GM12878 (cell line): ENCODE data around the gene GUCA1A. TPM values are rescaled to one million over a fixed set of nuclear protein-coding genes. Genes with fewer than 3 reads are reported as not detected.
"Not testable (repeated sequence)": the region's sequence is repeated elsewhere in the genome, so short reads cannot be mapped to it uniquely, and the experiment has no call there.

Source experiments
- ATAC-seq: fragments of 200-7000 bp; cut with Tn5 transposase; 3 replicates; pipeline ENCODE4 v1.9.1; 2020; ENCODE audit warnings: mild to moderate bottlenecking, moderate library complexity
- BruUV-seq: library from RNA; stranded (reverse); fragments of 400-500 nt; replicated peaks from 2 replicates; lab custom pipeline; 2021; lab: Mats Ljungman, UMichigan
- CTCF ChIA-PET: fragments of 300-600 bp; sonication (Branson Sonifier 250); formaldehyde crosslinking; extraction: SDS; loops from one replicate; lab custom pipeline; 2021; ENCODE audit warnings: inconsistent platforms; lab: Yijun Ruan, JAX
- POLR2A ChIA-PET: fragments of 350-600 bp; formaldehyde crosslinking; extraction: SDS; loops from one replicate; lab custom pipeline; 2021; ENCODE audit warnings: inconsistent platforms; lab: Charles Lee
- RAD21 ChIA-PET: fragments of 300-600 bp; sonication (Branson Sonifier 250); formaldehyde crosslinking; loops from one replicate; lab custom pipeline; 2023; ENCODE audit warnings: antibody characterized with exemption; ENCODE audit not compliant: unreplicated experiment; lab: Charles Lee
- SMC1A ChIA-PET: fragments of 300-600 bp; sonication (Branson Sonifier 250); formaldehyde crosslinking; loops from one replicate; lab custom pipeline; 2023; ENCODE audit not compliant: unreplicated experiment, uncharacterized antibody; lab: Charles Lee
- DNase-seq: peaks from one replicate; pipeline ENCODE4 v3.0.0-alpha.2; 2011; ENCODE audit warnings: low read depth, low spot score
- FAIRE-seq: peaks from 3 replicates; lab custom pipeline; 2011; peaks lifted over from hg19 to GRCh38; lab: Jason Lieb, UNC
- H2AFZ ChIP-seq: 2 replicates; pipeline ENCODE4 v1.6.0; 2011; ENCODE audit warnings: low read depth, low read length, control low read depth; ENCODE audit not compliant: control insufficient read depth
- H3K27ac ChIP-seq: 2 replicates; pipeline ENCODE4 v1.5.1; 2011; ENCODE audit warnings: control low read depth; ENCODE audit not compliant: control insufficient read depth, insufficient read depth
- H3K27me3 ChIP-seq, 2 experiments: replicated peaks in 1 of 2; 2 replicates each; pipeline versions ENCODE4 v1.6.0 to v1.6.1; 2011; ENCODE audit warnings: low read length in 1 of 2; ENCODE audit not compliant: control insufficient read depth in 2 of 2, insufficient read depth in 2 of 2
- H3K36me3 ChIP-seq, 2 experiments: 2 replicates each; pipeline ENCODE4 v1.5.1; 2011; ENCODE audit warnings: low read length in 1 of 2; ENCODE audit not compliant: control insufficient read depth in 2 of 2, insufficient read depth in 2 of 2
- H3K4me1 ChIP-seq: 2 replicates; pipeline ENCODE4 v1.6.1; 2011; ENCODE audit warnings: mild to moderate bottlenecking, low read length, moderate library complexity, mixed read lengths; ENCODE audit not compliant: control insufficient read depth, insufficient read depth
- H3K4me2 ChIP-seq: 2 replicates; pipeline ENCODE4 v1.6.0; 2011; ENCODE audit warnings: control low read depth; ENCODE audit not compliant: control insufficient read depth, insufficient read depth
- H3K4me3 ChIP-seq: fragments of 200-600 bp; sonication (generic); 2 replicates; pipeline ENCODE4 v1.5.1; 2016
- H3K79me2 ChIP-seq: 2 replicates; pipeline ENCODE4 v1.6.0; 2011; ENCODE audit warnings: low read length; ENCODE audit not compliant: control insufficient read depth, insufficient read depth
- H3K9ac ChIP-seq: 2 replicates; pipeline ENCODE4 v1.8.0; 2011; ENCODE audit warnings: low read length, control low read depth, mixed read lengths; ENCODE audit not compliant: control insufficient read depth, insufficient read depth
- H3K9me3 ChIP-seq: replicated peaks from 3 replicates; pipeline ENCODE4 v1.5.1; 2011; ENCODE audit warnings: mild to moderate bottlenecking, low read length; ENCODE audit not compliant: control insufficient read depth, insufficient read depth
- H4K20me1 ChIP-seq: 2 replicates; pipeline ENCODE4 v1.6.0; 2011; ENCODE audit not compliant: control insufficient read depth, insufficient read depth
- CBX5 ChIP-seq: sonication (generic); IDR thresholded peaks from 2 replicates; pipeline ENCODE4 v1.6.1; 2016; ENCODE audit warnings: low read depth, moderate library complexity, mild to moderate bottlenecking, inconsistent platforms
- HDAC2 ChIP-seq: fragments of 200-600 bp; sonication (generic); IDR thresholded peaks from 2 replicates; pipeline ENCODE4 v1.6.1; 2017
- NFXL1 ChIP-seq: fragments of 450-650 bp; IDR thresholded peaks from 2 replicates; pipeline ENCODE4 v1.6.1; 2017; ENCODE audit warnings: antibody characterized with exemption, mild to moderate bottlenecking, borderline replicate concordance
- PRDM15 ChIP-seq: fragments of 450-650 bp; formaldehyde crosslinking; IDR thresholded peaks from 2 replicates; pipeline ENCODE4 v1.4.0; 2020; ENCODE audit warnings: mild to moderate bottlenecking, moderate library complexity
- RAD51 ChIP-seq: fragments of 450-650 bp; IDR thresholded peaks from 2 replicates; pipeline ENCODE4 v1.6.1; 2016; ENCODE audit warnings: moderate library complexity, mild to moderate bottlenecking, inconsistent platforms
- RCOR1 ChIP-seq: conservative IDR thresholded peaks from 2 replicates; pipeline ENCODE4 v1.6.1; 2012; ENCODE audit warnings: low read depth, low read length, improper control_type of control experiment
- RELB ChIP-seq: fragments of 450-650 bp; IDR thresholded peaks from 2 replicates; pipeline ENCODE4 v1.6.1; 2017; ENCODE audit warnings: low read depth, mild to moderate bottlenecking, moderate library complexity
- SIX5 ChIP-seq: IDR thresholded peaks from 2 replicates; pipeline ENCODE4 v1.6.1; 2011; ENCODE audit warnings: mild to moderate bottlenecking, low read depth, low read length, moderate library complexity; ENCODE audit not compliant: severe bottlenecking
- SMAD1 ChIP-seq: fragments of 450-650 bp; IDR thresholded peaks from 2 replicates; pipeline ENCODE4 v1.6.1; 2018; ENCODE audit warnings: mild to moderate bottlenecking, low read depth; ENCODE audit not compliant: partially characterized antibody
- SMAD5 ChIP-seq: IDR thresholded peaks from 2 replicates; pipeline ENCODE4 v1.6.1; 2016; ENCODE audit warnings: antibody characterized with exemption, low read depth
- WGBS: methylation state at CpG from one replicate; pipeline ENCODE4 v1.1.6; 2016; ENCODE audit warnings: low lambda C conversion rate; ENCODE audit not compliant: insufficient replicate concordance, insufficient coverage; ENCODE audit errors: missing lambda C conversion rate; 5-methylcytosine and 5-hydroxymethylcytosine counted together
- in situ Hi-C: fragments of 300-500 bp; cut with MboI; formaldehyde crosslinking; loops from 9 replicates; pipeline ENCODE4 v1.14.3; 2018; ENCODE audit warnings: mixed read lengths
- intact Hi-C: fragments of 100-400 bp; cut with micrococcal nuclease; formaldehyde crosslinking; loops from one replicate; pipeline ENCODE4 v1.14.2; 2022; ENCODE audit not compliant: unreplicated experiment
- polyA plus RNA-seq, 11 experiments: library from polyadenylated mRNA; depleted of rRNA in 4 of 11; unstranded in 6 of 11; stranded (reverse) in 5 of 11; fragments of >200 nt; fragmentation: Nextera tagmentation in 4 of 11; fragmentation: Illumina TruSeq in 1 of 11; extraction: Ambion mirVana in 4 of 11; extraction: Trizol in 1 of 11; gene quantifications; 1 replicate in 1 of 11; 2 replicates in 10 of 11; pipeline versions ENCODE4 v1.2.1 to v1.2.3, GENCODE V29; 2011 to 2016; ENCODE audit warnings: inconsistent platforms in 2 of 11, missing spikeins in 2 of 11, low read depth in 1 of 11
- total RNA-seq, 4 experiments: library from RNA; depleted of rRNA in 3 of 4; stranded (reverse); fragments of >200 nt in 3 of 4; fragmentation: Illumina TruSeq in 1 of 4; extraction: Trizol in 1 of 4; gene quantifications; 2 replicates each; pipeline versions ENCODE4 v1.2.1 to v1.2.3, GENCODE V29; 2013 to 2021
- TF ChIP-seq, protein P1 (sequence below): IDR thresholded peaks from 2 replicates; pipeline ENCODE4 v1.6.1; 2011; ENCODE audit warnings: low read depth, low read length, improper control_type of control experiment, borderline replicate concordance

The GUCA1A gene
- total and polyA plus RNA-seq, 10 of the 15 experiments (the other 5 are each of a cell fraction or from before 2014, with no cell fraction given), result not detected

GRCh38 chr6:42192385-42192784, 19.2 kb downstream of the GUCA1A start:
- intact Hi-C loops, BruUV-seq, H3K4me1 ChIP-seq, FAIRE-seq, H3K9ac ChIP-seq, H3K4me3 ChIP-seq, H3K27ac ChIP-seq, H3K27me3 ChIP-seq, H2AFZ ChIP-seq, H3K36me3 ChIP-seq, in situ Hi-C loops, H3K79me2 ChIP-seq, H3K9me3 ChIP-seq, H3K4me2 ChIP-seq, ATAC-seq, DNase-seq, H4K20me1 ChIP-seq: not testable (repeated sequence)
- 58% methylated on average over 5 of the region's 5 CpGs for WGBS
- RAD21 ChIA-PET, result interaction anchor here (0.6 kb wide), 1 partner anchor 669 kb away, joined by 3 read pairs; no protein-coding TSS in a partner anchor
- CTCF ChIA-PET, result interaction anchor here (0.7 to 1.0 kb wide), 2 partner anchors 177 to 355 kb away, joined by 3 to 5 read pairs; no protein-coding TSS in a partner anchor
- SMC1A ChIA-PET, result interaction anchor here (0.6 kb wide), 1 partner anchor 23 kb away, joined by 3 read pairs; no protein-coding TSS in a partner anchor
- POLR2A ChIA-PET, result interaction anchor here (0.6 to 1.1 kb wide), 4 partner anchors 30 to 904 kb away, joined by 3 to 6 read pairs (median 3); no protein-coding TSS in a partner anchor

GRCh38 chr6:42193491-42193894, 20.3 kb downstream of the GUCA1A start:
- CTCF ChIA-PET, result interaction anchor here (0.6 to 1.0 kb wide), 3 partner anchors 36 to 354 kb away, joined by 3 to 5 read pairs (median 4); no protein-coding TSS in a partner anchor
- Histone ChIP-seq H3K79me2 (no peaks in the 10 kb centered on the region), H2AFZ (no peak overlapping the region)
- TF ChIP-seq SIX5 (no peak), HDAC2 (no peak), NFXL1 (no peak), PRDM15 (CRISPR knock-in tag) (no peak), RELB (no peak), SMAD5 (no peak), RCOR1 (no peak), SMAD1 (no peak), RAD51 (no peak), CBX5 (no peak)
- TF ChIP-seq, protein P1, sequence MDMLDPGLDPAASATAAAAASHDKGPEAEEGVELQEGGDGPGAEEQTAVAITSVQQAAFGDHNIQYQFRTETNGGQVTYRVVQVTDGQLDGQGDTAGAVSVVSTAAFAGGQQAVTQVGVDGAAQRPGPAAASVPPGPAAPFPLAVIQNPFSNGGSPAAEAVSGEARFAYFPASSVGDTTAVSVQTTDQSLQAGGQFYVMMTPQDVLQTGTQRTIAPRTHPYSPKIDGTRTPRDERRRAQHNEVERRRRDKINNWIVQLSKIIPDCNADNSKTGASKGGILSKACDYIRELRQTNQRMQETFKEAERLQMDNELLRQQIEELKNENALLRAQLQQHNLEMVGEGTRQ, result no peak

More at GRCh38 chr6:42193491-42193894, 20.3 kb downstream of the GUCA1A start:
- 82% methylated on average over 8 of the region's 8 CpGs for WGBS
- RAD21 ChIA-PET, result no interaction called here
- no TSS peak for BruUV-seq
- H3K27me3 ChIP-seq, result no peaks in the 10 kb centered on the region
- no peak overlapping the region for H3K9ac ChIP-seq
- H3K4me1 ChIP-seq, result no peaks in the 10 kb centered on the region; the same call in 1 of the 2 replicates
- H4K20me1 ChIP-seq, result no peaks in the 10 kb centered on the region
- H3K9me3 ChIP-seq, result no peaks in the 10 kb centered on the region
- H3K4me2 ChIP-seq, result no peak overlapping the region
- no peaks in the 10 kb centered on the region for H3K36me3 ChIP-seq
- POLR2A ChIA-PET, result no interaction called here
- ATAC-seq (no peak), DNase-seq (no peak), FAIRE-seq (no peak)
- SMC1A ChIA-PET, result interaction anchor here (1.3 kb wide), 1 partner anchor 10 kb away, joined by 4 read pairs; no protein-coding TSS in a partner anchor
- intact Hi-C loops, result no loop called here
- H3K4me3 ChIP-seq, result no peak overlapping the region
- no peak overlapping the region for H3K27ac ChIP-seq
- in situ Hi-C loops, result no loop called here
